ENCODE data around the gene SLC1A1. TPM values are rescaled to one million over a fixed set of nuclear protein-coding genes. Genes with fewer than 3 reads are reported as not detected.

The SLC1A1 gene
- total RNA-seq, 4 donors from 2014 or later = 2.3 to 4.3 (median 3.1) TPM

- intact Hi-C loops (cut with DNase I) = no loop called here
- peaks cover 0 to 21% (median 7%) of the 10 kb centered on the region in 3 donors for H3K4me1 ChIP-seq
- 53 to 58% methylated on average over 7 to 8 of the region's 8 CpGs for WGBS, 2 donors
- H3K4me3 ChIP-seq = no peak overlapping the region
- DNase-seq = no peak
- H3K27ac ChIP-seq = peak overlapping the region in 1 of 4 donors; percentile 1
- no peaks in the 10 kb centered on the region for H3K36me3 ChIP-seq
- no peak for TF ChIP-seq CTCF (IDR thresholded peaks at IDR 0.05)
- H3K27me3 ChIP-seq = no peaks in the 10 kb centered on the region
- H3K9me3 ChIP-seq = no peaks in the 10 kb centered on the region
These were observed 100.3 kb downstream of the SLC1A1 start for GRCh38 chr9:4590430-4591122.

- 32 to 37% methylated on average over 4 of the region's 4 CpGs for WGBS, 2 donors
- Histone ChIP-seq H3K9me3 (no peaks in the 10 kb centered on the region), H3K4me3 (no peak overlapping the region), H3K4me1 (peaks cover 0 to 23% (median 7%) of the 10 kb centered on the region in 3 donors), H3K27ac (peak overlapping the region in 1 of 4 donors; percentile 1), H3K27me3 (no peaks in the 10 kb centered on the region), H3K36me3 (no peaks in the 10 kb centered on the region)
- intact Hi-C loops (cut with DNase I) = no loop called here
- TF ChIP-seq CTCF (IDR thresholded peaks at IDR 0.05) = no peak
- TF ChIP-seq POLR2A (IDR thresholded peaks at IDR 0.05) = no peak
- no peak for DNase-seq
These were observed 100.8 kb downstream of the SLC1A1 start for GRCh38 chr9:4591123-4591500.

GRCh38 chr9:4592295-4592694 is 102.0 kb downstream of the SLC1A1 start:
- intact Hi-C loops (cut with DNase I) = no loop called here
- 38 to 67% methylated on average over 3 of the region's 3 CpGs for WGBS, 2 donors
- H3K4me1 ChIP-seq = peaks cover 0 to 25% (median 7%) of the 10 kb centered on the region in 3 donors
- H3K27me3 ChIP-seq = no peaks in the 10 kb centered on the region
- H3K36me3 ChIP-seq = no peaks in the 10 kb centered on the region
- no peak for TF ChIP-seq POLR2A (IDR thresholded peaks at IDR 0.05)
- TF ChIP-seq CTCF (IDR thresholded peaks at IDR 0.05) = no peak
- no peak overlapping the region for H3K27ac ChIP-seq
- no peak for DNase-seq
- H3K4me3 ChIP-seq = no peak overlapping the region
- no peaks in the 10 kb centered on the region for H3K9me3 ChIP-seq

- 75 to 78% methylated on average over 1 of the region's 1 CpG for WGBS, 2 donors
- Histone ChIP-seq H3K36me3 (no peaks in the 10 kb centered on the region), H3K9me3 (no peaks in the 10 kb centered on the region), H3K27me3 (no peaks in the 10 kb centered on the region), H3K4me1 (peaks cover 0 to 25% (median 7%) of the 10 kb centered on the region in 3 donors), H3K27ac (no peak overlapping the region), H3K4me3 (no peak overlapping the region)
- intact Hi-C loops (cut with DNase I) = no loop called here
- no peak for TF ChIP-seq POLR2A (IDR thresholded peaks at IDR 0.05)
- TF ChIP-seq CTCF (IDR thresholded peaks at IDR 0.05) = no peak
- no peak for DNase-seq
These were observed 102.6 kb downstream of the SLC1A1 start for GRCh38 chr9:4592886-4593285.

- DNase-seq = no peak
- Histone ChIP-seq H3K4me3 (no peak overlapping the region), H3K27me3 (no peaks in the 10 kb centered on the region), H3K4me1 (peaks cover 0 to 25% (median 7%) of the 10 kb centered on the region in 3 donors), H3K36me3 (no peaks in the 10 kb centered on the region), H3K9me3 (no peaks in the 10 kb centered on the region), H3K27ac (no peak overlapping the region)
- no peak for TF ChIP-seq CTCF (IDR thresholded peaks at IDR 0.05)
- TF ChIP-seq POLR2A (IDR thresholded peaks at IDR 0.05) = no peak
- WGBS, 2 donors = 83 to 87% methylated on average over 4 of the region's 4 CpGs
- intact Hi-C loops (cut with DNase I) = no loop called here
These were observed 104.3 kb downstream of the SLC1A1 start for GRCh38 chr9:4594545-4594944.

Data from esophagus squamous epithelium (tissue), 5 donors.